Esophagus (tissue), 2 donors: ENCODE results near the gene SMAP1. TPM values are rescaled to one million over a fixed set of nuclear protein-coding genes. Genes with fewer than 3 reads are reported as not detected.
A peak's percentile ranks its signal among the peaks of the same experiment; 100 is the strongest.

ENCODE experiments used
- H3K27ac ChIP-seq, 2 donors: one replicate each; pipeline ENCODE4 v1.5.1; 2013; ENCODE audit warnings: low read depth in 2 of 2, mild to moderate bottlenecking in 2 of 2, inconsistent platforms in 1 of 2, low read length in 1 of 2, moderate library complexity in 1 of 2
- H3K27me3 ChIP-seq, 2 donors: one replicate each; pipeline ENCODE4 v1.6.1; 2013; ENCODE audit warnings: low read length in 2 of 2, control low read depth in 1 of 2, mild to moderate bottlenecking in 1 of 2; ENCODE audit not compliant: insufficient read depth in 2 of 2, control insufficient read depth in 1 of 2
- H3K36me3 ChIP-seq, 2 donors: one replicate each; pipeline ENCODE4 v1.6.1; 2013; ENCODE audit warnings: low read length in 1 of 2; ENCODE audit not compliant: control insufficient read depth in 2 of 2, insufficient read depth in 2 of 2
- H3K4me1 ChIP-seq, 2 donors: one replicate each; pipeline ENCODE4 v1.6.1; 2013; ENCODE audit warnings: low read length in 1 of 2; ENCODE audit not compliant: control insufficient read depth in 2 of 2, insufficient read depth in 2 of 2
- H3K4me3 ChIP-seq, 2 donors: one replicate each; pipeline ENCODE4 v1.5.1; 2013; ENCODE audit warnings: low read length in 2 of 2, mild to moderate bottlenecking in 2 of 2, low read depth in 1 of 2, moderate library complexity in 1 of 2
- H3K9me3 ChIP-seq, 2 donors: one replicate each; pipeline ENCODE4 v1.6.1; 2013; ENCODE audit warnings: mild to moderate bottlenecking in 2 of 2, low read depth in 1 of 2, low read length in 1 of 2, moderate library complexity in 1 of 2; ENCODE audit not compliant: control insufficient read depth in 2 of 2, insufficient read depth in 1 of 2
- WGBS, 2 donors: extraction: QIAGEN DNeasy Blood & Tissue Kit; methylation state at CpG; one replicate each; pipeline ENCODE4 v1.1.7; 2013; 5-methylcytosine and 5-hydroxymethylcytosine counted together
- polyA plus RNA-seq, 2 donors: library from polyadenylated mRNA; stranded (reverse); fragments of 200-250 nt; gene quantifications; one replicate each; pipeline ENCODE4 v1.2.3, GENCODE V29; 2013
- donor health status: healthy with polysubstance abuse.
- donor health status: Bipolar disorder and iron deficiency.

SMAP1 gene
- polyA plus RNA-seq, 2 donors, result 19.2 to 24.8 TPM

DNA sequence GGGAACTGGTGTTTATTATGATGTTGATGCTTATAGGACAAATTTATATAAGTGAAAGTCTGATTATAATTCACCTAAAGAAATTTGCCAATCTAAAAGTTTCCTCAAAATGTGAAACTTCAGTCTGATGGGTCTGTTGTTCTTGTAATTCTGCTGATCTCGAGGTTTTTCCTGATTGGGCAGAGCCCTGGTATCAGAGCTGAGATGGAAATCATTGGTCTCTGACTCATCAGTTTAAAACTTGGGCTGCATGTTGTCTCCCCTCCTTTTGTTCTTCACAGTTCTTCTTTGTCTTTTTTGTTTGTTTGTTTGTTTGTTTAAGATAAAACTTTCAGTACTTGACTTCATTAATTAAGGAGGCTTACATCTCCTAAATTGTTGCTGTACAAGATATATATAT is 5.9 kb downstream of the SMAP1 start:
- Histone ChIP-seq H3K4me1 (peaks cover 0 to 4% of the 10 kb centered on the region in 2 donors), H3K4me3 (no peak overlapping the region), H3K27me3 (no peaks in the 10 kb centered on the region), H3K9me3 (no peaks in the 10 kb centered on the region), H3K27ac (no peak overlapping the region), H3K36me3 (no peaks in the 10 kb centered on the region)
- 51 to 57% methylated on average over 1 of the region's 1 CpG for WGBS, 2 donors

DNA sequence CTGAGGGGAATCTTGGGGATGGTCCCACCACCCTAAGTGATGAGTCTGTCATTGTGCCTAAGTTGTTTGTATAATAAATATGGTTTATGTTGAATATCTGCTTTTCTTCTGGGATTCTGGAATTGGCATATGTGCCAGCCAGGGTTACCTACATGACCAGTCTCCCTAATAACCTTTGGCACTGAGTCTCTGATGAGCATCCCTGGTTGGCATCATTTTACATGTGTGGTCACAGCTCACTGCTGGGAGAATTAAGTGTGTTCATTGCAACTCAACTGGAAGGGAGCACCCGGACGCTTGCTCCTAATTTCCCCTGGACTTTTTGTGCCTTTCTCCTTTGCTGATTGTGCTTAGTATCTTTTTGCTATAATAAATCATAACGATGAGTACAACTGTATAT is 8.1 kb downstream of the SMAP1 start:
- H3K4me1 ChIP-seq, result peaks cover 0 to 4% of the 10 kb centered on the region in 2 donors
- 89 to 90% methylated on average over 3 of the region's 3 CpGs for WGBS, 2 donors

DNA sequence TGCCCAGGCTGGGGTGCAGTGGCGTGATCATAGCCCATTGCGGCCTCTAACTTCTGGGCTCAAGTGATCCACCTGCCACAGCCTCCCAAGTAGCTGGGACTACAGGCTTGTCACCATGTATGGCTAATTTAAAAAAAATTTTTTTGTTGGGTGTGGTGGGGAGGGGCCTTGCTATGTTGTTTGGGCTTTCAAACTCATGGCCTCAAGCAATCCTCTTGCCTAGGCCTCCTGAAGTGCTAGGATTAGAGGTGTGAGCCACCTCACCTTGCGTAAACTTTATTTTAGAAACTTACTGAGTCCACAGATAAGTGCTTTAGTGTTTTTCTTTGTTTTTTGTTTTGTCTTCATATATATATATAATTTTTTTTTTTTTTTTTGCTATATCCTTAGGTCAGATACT is 9.1 kb downstream of the SMAP1 start:
- WGBS, 2 donors, result 95 to 96% methylated on average over 3 of the region's 3 CpGs
- no peaks in the 10 kb centered on the region for H3K27me3 ChIP-seq
- no peaks in the 10 kb centered on the region for H3K36me3 ChIP-seq
- H3K4me3 ChIP-seq, result no peak overlapping the region
- no peaks in the 10 kb centered on the region for H3K9me3 ChIP-seq
- H3K27ac ChIP-seq, result no peak overlapping the region
- H3K4me1 ChIP-seq, result peaks cover 0 to 4% of the 10 kb centered on the region in 2 donors

More for the DNA sequence above, 8.1 kb downstream of the SMAP1 start:
- Histone ChIP-seq H3K36me3 (no peaks in the 10 kb centered on the region), H3K9me3 (no peaks in the 10 kb centered on the region), H3K4me3 (no peak overlapping the region), H3K27me3 (no peaks in the 10 kb centered on the region), H3K27ac (no peak overlapping the region)

DNA sequence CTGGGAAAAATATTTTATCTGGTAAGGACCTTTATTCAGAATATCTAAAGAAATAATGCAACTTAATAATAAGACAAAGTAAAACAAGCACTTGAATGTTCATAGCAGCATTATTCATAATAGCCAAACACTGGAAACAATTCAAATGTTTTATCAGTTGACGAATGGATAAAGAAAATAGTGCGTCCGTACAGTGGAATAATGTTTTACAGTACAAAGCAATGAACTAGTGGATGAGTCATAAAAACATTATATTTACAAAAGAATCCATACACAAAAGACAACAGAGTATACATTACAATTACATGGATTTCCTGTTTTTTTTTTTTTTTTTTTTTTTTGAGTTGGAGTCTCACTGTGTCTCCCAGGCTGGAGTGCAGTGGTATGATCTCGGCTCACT is 12.7 kb downstream of the SMAP1 start:
- Histone ChIP-seq H3K27me3 (no peaks in the 10 kb centered on the region), H3K4me1 (no peaks in the 10 kb centered on the region), H3K4me3 (no peak overlapping the region), H3K27ac (no peak overlapping the region), H3K36me3 (no peaks in the 10 kb centered on the region), H3K9me3 (no peaks in the 10 kb centered on the region)
- WGBS, 2 donors, result 71 to 75% methylated on average over 4 of the region's 4 CpGs

DNA sequence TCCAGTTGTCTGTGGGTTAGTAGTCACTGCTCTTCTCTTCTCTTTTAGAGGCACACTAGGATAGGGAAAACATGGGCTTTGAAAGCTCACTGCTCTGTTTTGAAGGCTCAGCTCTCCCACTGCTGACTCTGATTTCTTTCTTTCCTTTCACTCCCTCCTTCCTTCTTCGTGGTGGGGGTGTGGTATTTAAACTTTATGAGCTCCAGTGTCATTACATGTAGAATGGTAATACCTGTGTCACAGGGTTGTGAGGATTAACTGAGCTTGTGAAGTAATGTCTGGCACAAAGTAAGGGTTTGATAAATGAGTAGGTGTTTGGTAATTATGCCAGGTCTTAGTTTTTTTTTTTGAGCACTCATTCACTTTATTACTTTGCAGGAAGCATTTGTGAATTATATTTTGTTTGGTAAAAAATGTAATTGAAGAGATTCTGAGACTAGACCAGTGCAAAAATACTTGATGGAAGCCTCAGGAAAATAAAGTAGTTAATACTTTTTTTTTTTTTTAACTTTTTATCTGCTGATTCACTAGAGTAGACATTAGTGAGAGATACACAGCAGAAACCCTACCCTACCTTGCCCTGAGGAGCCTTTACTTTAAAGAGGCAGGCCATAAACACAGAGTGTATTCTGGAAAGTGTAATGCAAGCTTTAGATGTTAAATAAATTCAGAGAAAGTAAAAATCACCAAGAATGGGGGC is 17.3 kb downstream of the SMAP1 start:
- no peaks in the 10 kb centered on the region for H3K9me3 ChIP-seq
- WGBS, 2 donors, result 0 to 6% methylated on average over 1 of the region's 1 CpG
- H3K27ac ChIP-seq, result peak overlapping the region in 1 of 2 donors; percentile 49
- H3K4me3 ChIP-seq, result no peak overlapping the region
- H3K4me1 ChIP-seq, result no peaks in the 10 kb centered on the region
- H3K27me3 ChIP-seq, result no peaks in the 10 kb centered on the region
- no peaks in the 10 kb centered on the region for H3K36me3 ChIP-seq

DNA sequence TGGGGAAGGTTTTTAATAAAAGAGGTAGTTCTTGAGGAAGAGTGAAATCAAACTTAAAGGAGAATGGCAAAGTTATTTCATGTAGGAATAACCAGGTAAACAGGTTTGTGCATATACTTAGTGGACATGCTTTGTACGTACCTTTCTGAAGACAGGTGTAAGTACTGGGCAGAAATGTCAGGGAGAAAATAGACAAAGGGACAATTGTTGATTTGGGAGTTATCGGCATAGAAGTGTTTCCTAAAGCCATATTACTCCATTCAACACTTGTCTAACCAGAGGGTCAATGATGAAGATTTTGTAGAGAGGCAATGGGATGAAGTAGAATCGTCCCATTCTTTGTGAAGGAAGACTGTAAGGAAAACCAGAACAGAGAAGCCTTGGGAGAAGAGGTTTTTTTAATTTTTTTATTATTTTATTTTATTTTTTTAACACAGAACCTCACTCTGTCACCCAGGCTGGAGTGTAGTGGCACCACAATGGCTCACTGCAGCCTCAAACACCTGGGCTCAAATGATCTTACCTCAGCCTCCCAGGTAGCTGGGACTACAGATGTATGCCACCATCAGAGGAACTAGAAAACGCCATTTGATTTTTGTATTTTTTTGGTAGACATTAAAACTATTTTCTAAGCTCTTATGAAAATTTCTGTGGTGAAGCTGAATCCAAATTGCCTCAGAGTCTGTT is 18.0 kb downstream of the SMAP1 start:
- Histone ChIP-seq H3K36me3 (no peaks in the 10 kb centered on the region), H3K27me3 (no peaks in the 10 kb centered on the region), H3K27ac (no peak overlapping the region), H3K9me3 (no peaks in the 10 kb centered on the region), H3K4me3 (no peak overlapping the region), H3K4me1 (no peaks in the 10 kb centered on the region)
- 60 to 61% methylated on average over 4 of the region's 4 CpGs for WGBS, 2 donors

DNA sequence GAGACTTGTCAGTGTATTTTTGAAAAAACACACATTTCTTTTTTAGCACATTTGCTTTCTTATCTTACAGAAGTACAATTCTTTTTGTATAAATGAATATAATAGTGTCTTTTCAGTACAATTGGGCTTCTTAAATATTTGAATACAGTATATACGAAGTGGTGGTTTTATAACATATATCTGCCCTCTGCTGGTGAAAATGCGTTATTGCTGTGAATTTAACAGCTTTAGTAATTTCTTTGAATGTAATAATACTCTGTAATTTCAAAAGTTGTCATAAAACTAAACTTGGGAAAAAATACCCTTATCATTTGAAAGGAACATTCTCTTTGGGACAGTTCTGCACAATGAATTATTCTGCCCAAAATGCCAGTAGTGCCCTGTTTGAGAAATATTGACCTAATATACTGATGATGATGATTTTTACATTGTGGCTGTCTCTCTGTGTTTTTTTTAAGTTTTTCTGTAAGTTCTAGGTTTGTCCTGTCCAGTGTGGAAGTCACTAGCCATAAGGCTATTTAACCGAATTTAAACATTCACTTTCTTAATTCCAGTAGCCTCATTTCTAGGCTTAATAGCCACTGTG is 19.0 kb downstream of the SMAP1 start:
- H3K4me1 ChIP-seq, result no peaks in the 10 kb centered on the region
- no peaks in the 10 kb centered on the region for H3K36me3 ChIP-seq
- H3K27me3 ChIP-seq, result no peaks in the 10 kb centered on the region
- H3K4me3 ChIP-seq, result no peak overlapping the region
- 11 to 12% methylated on average over 3 of the region's 3 CpGs for WGBS, 2 donors
- H3K9me3 ChIP-seq, result no peaks in the 10 kb centered on the region
- H3K27ac ChIP-seq, result no peak overlapping the region

DNA sequence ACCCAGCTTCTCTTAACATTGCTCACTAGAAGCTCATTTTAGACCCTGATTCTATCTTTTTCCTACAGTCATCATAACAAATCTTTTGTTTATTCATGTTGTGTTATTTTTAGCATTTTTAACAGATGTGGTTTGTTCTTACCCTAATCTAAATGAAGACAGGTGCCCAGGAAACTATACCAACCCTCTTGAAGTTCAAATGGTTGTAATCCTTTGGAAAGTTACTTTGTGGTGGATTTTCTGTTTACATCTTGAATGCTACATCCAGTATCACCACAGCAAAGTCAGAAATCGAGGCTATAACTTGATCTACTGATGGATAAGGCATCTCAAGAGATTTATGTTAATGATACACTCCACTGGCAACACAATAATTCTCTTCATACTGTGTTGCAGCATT is 26.2 kb downstream of the SMAP1 start:
- Histone ChIP-seq H3K27me3 (no peaks in the 10 kb centered on the region), H3K9me3 (no peaks in the 10 kb centered on the region), H3K27ac (no peak overlapping the region), H3K4me3 (no peak overlapping the region), H3K36me3 (no peaks in the 10 kb centered on the region), H3K4me1 (no peaks in the 10 kb centered on the region)
- 66 to 78% methylated on average over 1 of the region's 1 CpG for WGBS, 2 donors

DNA sequence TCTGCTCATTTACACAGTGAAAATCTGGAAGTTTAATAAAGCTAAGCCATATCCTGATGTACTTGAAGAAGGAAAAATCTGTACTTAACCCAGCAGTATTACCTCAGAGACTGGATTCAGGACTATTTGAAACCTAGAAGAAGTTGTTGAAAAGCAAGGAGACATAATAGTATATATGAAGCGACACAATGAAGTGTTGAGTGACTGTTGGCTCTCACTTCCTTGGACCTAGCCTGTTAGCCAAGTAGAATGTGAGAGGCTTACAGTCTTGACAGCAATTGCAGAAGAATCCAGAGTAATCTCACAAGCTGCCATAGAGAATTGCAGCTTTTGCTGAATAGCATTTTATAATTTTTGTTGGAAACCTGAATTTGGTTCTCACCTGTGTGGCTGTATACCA is 26.7 kb downstream of the SMAP1 start:
- H3K4me1 ChIP-seq, result no peaks in the 10 kb centered on the region
- H3K9me3 ChIP-seq, result no peaks in the 10 kb centered on the region
- H3K27ac ChIP-seq, result no peak overlapping the region
- H3K4me3 ChIP-seq, result no peak overlapping the region
- WGBS, 2 donors, result 91 to 100% methylated on average over 1 of the region's 1 CpG
- H3K36me3 ChIP-seq, result peaks cover 0 to 2% of the 10 kb centered on the region in 2 donors
- H3K27me3 ChIP-seq, result no peaks in the 10 kb centered on the region
